CD4-positive, alpha-beta T cell treated with Interleukin-15 for 1 hour (primary cell): Measurements from ENCODE around the gene CYP4A11.
"Not testable (repeated sequence)": the region's sequence is repeated elsewhere in the genome, so short reads cannot be mapped to it uniquely, and the experiment has no call there.

Source experiments
- DNase-seq: peaks from one replicate; pipeline ENCODE4 v3.0.0-alpha.2; 2020

The CYP4A11 gene, protein sequence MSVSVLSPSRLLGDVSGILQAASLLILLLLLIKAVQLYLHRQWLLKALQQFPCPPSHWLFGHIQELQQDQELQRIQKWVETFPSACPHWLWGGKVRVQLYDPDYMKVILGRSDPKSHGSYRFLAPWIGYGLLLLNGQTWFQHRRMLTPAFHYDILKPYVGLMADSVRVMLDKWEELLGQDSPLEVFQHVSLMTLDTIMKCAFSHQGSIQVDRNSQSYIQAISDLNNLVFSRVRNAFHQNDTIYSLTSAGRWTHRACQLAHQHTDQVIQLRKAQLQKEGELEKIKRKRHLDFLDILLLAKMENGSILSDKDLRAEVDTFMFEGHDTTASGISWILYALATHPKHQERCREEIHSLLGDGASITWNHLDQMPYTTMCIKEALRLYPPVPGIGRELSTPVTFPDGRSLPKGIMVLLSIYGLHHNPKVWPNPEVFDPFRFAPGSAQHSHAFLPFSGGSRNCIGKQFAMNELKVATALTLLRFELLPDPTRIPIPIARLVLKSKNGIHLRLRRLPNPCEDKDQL

GRCh38 chr1:46941135-46941694 lies at the start of gene CYP4A11:
Gene CYP4A11 (minus strand): TSS chr1:46941476. CDS start chr1:46941433, 43 bp downstream.
- no peak for DNase-seq

DNA sequence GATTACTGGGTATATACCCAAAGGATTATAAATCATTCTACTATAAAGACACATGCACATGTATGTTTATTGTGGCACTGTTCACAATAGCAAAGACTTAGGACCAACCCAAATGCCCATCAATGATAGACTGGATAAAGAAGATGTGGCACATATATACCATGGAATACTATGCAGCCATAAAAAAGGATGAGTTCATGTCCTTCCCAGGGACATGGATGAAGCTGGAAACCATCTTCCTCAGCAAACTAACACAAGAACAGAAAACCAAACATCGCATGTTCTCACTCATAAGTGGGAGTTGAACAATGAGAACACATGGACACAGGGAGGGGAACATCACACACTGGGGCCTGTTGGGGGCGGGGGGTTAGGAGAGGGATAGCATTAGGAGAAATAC lies 49.3 kb upstream of the CYP4A11 start:
- not testable (repeated sequence) for DNase-seq

- no peak for DNase-seq
These were observed 42.7 kb upstream of the CYP4A11 start for GRCh38 chr1:46983830-46984586.

GRCh38 chr1:46983166-46983829 lies 42.0 kb upstream of the CYP4A11 start:
- DNase-seq: no peak

DNA sequence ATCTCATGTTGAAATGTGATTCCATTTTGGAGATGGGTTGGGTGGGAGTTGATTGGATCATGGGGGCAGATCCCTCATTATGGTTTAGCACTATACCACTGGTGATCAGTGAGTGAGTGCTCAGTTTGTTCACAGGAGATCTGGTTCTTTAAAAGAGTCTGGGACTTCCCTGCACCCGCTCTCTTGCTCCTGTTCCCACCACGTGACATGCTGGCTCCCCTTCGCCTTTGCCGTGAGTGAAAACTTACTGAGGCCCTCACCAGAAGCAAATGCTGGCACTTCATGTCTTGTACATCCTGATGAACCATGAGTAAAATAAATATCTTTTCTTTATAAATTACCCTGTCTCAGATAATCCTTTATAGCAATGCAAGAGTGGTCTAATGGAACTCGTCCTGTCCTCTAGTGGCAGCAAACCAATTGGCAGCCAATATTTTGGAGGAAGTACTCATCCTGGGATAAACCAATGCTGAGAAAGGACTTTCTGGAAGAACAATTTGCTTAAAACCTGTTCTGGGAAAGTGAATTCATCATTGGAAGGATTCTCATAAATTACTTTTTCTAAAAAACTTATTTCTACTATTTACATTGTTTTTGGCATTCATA lies 27.8 kb upstream of the CYP4A11 start:
- DNase-seq: no peak

GRCh38 chr1:46962272-46962671 lies 21.0 kb upstream of the CYP4A11 start:
- not testable (repeated sequence) for DNase-seq

DNA sequence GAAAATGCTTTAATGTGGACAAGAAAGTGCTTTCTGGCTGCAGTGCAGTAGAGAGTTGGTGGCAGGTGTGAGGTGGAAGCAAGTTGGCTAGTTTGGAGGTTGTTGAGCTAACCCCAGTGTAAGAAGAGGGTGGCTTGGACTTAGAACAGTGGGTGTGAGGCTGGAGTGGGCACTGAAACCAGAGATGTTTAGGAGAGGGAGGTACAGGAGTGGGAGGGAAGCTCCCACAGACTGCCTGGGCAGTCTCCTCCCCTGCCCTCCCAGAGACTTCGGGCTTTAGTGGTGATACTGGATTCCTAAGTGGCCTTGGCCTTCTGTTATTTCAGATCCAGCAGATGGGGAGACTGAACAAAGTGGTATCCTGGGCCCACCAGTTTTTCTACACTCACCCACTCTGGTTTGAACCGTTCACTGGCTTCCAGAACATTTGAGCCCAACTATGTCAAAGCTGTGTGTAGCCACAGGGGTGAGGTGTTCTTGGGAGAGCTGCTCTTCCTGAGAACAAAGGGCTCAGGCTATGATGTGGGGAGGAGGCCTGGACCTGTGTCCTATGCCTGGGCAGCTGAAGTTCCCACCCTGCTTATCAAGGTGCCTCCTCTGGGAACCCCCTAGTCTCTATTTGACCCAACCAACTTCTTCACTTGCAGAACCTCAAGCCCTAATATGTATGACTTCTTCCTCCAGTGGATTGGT lies 19.9 kb upstream of the CYP4A11 start:
- DNase-seq: no peak

- DNase-seq: no peak
These were observed 19.0 kb upstream of the CYP4A11 start for GRCh38 chr1:46960250-46960649.

- not testable (repeated sequence) for DNase-seq
These were observed 13.8 kb upstream of the CYP4A11 start for GRCh38 chr1:46955116-46955515.

DNA sequence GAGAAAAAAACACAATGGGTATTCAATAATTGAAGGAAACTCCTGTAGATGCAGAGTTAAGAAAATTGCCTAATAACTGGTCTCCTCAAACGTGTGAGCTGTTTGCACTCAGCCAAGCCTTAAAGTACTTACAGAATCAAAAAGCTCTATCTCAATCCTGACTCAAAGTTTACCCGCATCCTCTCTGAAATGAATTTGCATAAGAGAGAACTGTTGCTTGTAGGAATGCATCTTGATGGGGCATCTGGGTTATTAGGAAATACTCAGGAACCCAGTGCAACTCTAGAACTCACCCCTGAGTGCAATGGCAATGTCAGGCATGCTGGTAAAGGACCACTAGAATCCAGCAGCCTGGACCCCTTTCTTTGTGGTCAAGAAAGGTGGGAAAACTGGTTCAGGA lies 12.6 kb upstream of the CYP4A11 start:
- not testable (repeated sequence) for DNase-seq

DNA sequence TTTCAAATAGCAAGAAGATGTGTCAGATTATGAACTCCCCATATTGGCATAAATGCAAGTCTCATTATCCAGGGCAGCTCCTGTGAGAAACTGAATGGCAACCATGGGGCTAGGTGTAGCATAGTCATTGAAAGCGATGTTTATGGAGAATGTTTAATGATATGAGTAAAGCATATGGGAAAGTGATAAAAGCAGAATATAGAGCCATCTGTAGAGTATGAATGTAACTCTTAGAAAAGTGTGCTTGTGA lies 8.1 kb upstream of the CYP4A11 start:
- DNase-seq: not testable (repeated sequence)

DNA sequence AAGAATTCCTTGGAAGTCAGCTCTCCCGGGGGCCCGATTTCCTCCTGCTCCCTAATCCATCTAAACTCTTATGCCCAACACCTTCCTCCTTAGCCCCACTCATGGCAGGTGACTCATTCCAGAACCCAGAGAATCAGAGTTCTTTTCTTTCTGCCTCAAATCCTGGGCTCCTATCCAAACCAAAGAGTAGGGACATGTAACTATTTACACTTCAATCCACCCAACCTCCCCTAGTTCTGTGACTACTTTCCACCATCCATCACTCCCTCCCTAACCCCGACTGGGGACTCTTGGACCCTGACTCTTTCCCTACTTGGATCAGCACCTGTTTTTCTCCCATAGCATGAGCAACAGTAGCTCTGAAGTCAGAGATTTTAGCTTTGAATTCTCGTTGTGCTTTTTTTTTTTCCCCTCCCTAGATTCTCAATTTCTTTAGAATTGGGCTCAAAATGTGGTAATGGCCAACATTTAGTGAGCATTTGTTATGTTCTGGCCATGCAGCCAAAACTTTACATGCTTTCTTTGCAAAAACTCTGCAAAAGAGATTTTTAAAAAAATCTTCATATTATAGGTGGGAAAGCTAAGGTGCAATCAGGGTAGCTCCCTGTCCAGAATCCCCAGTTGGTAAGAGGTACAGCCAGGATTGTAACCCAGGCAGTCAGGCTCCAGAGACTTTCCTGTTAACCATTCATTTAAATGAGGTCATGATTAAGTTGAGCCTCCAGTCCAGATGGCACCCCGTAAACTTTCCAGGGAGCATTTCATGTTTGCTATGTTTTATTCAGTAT lies 7.5 kb upstream of the CYP4A11 start:
- no peak for DNase-seq

DNA sequence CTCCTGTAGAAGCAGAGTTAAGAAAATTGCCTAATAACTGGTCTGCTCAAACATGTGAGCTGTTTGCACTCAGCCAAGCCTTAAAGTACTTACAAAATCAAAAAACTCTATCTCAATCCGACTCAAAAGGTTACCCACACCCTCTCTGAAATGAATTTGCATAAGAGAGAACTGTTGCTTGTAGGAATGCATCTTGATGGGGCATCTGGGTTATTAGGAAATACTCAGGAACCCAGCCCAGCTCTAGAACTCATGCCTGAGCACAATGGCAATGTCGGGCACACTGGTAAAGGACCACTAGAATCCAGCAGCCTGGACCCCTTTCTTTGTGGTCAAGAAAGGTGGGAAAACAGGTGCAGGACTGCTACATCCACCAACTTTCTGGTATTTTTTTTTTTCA lies 6.4 kb upstream of the CYP4A11 start:
- not testable (repeated sequence) for DNase-seq

- DNase-seq: no peak
These were observed 810 bp upstream of the CYP4A11 start for GRCh38 chr1:46942086-46942485.

DNA sequence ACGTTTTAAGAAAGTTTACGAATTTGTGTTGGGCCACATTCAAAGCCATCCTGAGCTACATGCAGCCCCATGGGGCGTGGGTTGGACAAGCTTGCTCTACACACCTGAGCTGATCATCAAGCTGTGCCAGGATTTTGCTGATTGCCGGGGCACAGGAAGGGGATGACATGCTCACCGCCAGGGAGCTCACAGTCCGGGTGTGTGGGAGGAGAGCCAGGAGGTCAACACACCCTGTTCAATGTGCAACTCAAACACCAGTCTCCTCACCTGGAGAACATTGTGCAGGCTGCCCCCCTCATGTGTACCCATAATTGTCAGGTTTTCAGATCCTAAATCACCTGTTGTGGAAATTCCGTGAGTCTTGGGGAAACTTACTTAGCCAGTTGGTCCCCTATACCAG lies 969 bp downstream of the CYP4A11 start:
- no peak for DNase-seq

DNA sequence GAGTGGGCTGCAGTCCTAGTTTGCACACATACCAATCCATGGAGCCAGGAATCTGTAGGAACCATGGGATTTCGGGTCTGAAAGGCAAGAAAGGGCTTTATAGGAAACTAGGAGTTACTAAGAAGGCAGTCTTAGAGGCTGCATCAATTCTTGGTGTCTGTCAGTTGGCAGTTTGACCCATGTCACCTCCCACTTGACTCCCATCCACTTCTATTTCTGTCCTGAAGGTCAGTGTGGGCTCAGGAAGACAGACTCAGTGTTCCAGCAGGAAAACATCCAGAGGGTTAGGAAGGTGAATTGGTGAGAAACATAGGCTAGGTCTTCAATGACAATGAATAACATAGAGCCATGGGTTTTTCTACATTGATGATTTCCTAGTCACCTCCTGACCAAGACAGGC lies 4.0 kb downstream of the CYP4A11 start:
- DNase-seq: no peak

- DNase-seq: no peak
These were observed 4.5 kb downstream of the CYP4A11 start for GRCh38 chr1:46936788-46937187.

GRCh38 chr1:46934852-46935251 lies 6.4 kb downstream of the CYP4A11 start:
- not testable (repeated sequence) for DNase-seq

GRCh38 chr1:46932020-46932419 lies 9.3 kb downstream of the CYP4A11 start:
- not testable (repeated sequence) for DNase-seq

DNA sequence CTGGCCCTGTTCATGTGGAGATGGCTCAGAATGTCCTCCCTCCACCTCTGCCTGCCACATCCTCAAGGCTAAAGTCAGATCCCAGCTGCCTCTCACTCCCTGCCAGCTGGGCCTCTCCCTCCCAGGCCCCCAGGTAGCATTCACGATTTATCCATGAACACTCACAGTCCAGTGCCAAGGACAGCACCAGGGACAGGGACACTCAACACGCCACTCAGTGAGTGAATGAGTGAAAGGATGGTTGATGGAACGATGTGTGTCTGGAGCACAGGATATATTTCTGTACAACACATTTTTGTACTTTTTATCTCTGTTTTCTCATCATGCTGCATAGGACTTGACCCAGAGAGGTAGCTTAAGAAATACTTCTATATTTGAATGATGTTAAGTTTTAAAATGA lies 10.1 kb downstream of the CYP4A11 start:
- DNase-seq: no peak

DNA sequence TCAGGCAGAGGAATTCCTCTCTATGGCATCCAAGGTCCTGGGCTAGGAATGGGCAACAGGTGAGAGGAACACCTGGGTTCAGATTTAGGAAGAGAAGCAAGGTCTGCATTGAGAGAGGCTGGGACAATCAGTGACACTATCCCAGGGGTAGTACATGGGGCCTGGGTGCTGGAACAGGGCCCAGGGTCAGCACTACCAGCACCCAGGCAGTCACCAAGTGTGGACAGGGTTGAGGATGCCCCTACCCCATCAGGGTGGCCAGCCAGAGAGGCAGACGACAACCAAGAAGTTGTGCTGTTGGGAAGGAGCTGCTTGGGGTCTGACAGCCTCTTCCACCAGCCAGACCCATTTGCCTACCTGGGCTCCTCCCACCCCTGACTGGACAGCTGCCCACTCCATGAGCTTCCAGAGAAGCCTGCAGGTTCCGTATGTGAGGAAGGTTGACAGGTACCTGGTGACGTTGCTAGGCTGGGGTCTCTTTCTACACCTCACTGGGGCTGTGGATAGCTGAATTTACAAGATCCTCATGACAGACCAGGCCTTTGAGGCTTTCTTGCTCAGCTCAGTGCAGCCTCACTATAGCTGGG lies 13.9 kb downstream of the CYP4A11 start:
- DNase-seq: no peak
